Spleen (tissue), 7 donors: ENCODE results near the gene NDUFB7.
A peak's percentile ranks its signal among the peaks of the same experiment; 100 is the strongest.

Source experiments
- POLR2A ChIP-seq, 3 donors: fragments of 450-650 bp; IDR thresholded peaks; one replicate each; pipeline ENCODE4 v1.5.1; 2017; ENCODE audit warnings: antibody characterized with exemption in 3 of 3, mild to moderate bottlenecking in 1 of 3
- POLR2AphosphoS5 ChIP-seq, 3 donors: sonication (generic); formaldehyde crosslinking; IDR thresholded peaks; one replicate each; pipeline ENCODE4 v1.5.1; 2017; ENCODE audit warnings: antibody characterized with exemption in 3 of 3
- TF ChIP-seq, protein P1 (sequence below), 11 experiments: fragments of 200-600 bp in 7 of 11; fragments of 450-650 bp in 4 of 11; sonication (generic) in 4 of 11; IDR thresholded peaks in 8 of 11; conservative IDR thresholded peaks in 3 of 11; 1 replicate in 7 of 11; 2 replicates in 4 of 11; pipeline versions ENCODE4 v1.4.0 to v1.8.0; 2016 to 2021; ENCODE audit warnings: antibody characterized with exemption in 11 of 11, inconsistent platforms in 4 of 11, mild to moderate bottlenecking in 1 of 11
- donor health status: DM: no; HTN: no; CAD: no; lungs with moderate emphysema.
- donor health status: DM: no; HTN: no; CAD: no.
- donor health status: DM: no; HTN: no; CAD: no.

DNA sequence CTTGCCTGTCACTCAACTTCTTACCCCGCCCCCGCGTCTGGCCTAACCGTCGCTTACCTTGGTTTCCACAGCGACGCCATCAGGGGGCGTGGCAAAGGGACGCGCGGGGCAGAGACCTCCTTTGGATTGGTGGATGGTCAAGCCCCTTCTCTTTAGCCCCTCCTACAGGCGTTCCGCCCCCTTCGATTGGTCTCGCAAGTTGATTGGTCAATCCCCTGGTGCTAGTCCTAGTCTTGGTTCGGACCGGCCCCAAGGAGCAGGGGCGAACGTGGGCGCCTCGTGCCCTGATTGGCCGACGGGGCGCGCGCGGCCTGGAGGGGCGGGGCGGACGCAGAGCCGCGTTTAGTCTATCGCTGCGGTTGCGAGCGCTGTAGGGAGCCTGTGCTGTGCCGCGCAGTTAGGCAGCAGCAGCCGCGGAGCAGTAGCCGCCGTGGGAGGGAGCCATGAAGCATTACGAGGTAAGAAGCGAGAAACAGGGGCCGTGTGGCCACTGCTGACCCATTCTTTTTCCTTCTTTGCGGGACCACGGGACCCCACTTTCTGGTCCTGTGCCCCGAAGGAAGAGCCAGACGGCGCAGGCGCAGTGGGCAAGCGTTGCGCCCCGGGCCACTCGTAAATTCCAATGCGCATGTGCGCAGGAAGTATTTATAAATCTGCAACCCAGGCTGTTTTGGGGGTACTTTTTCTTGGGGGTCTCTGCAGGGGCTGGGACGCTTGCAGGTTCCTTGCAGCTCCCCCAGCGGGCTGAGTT is 42.4 kb downstream of the NDUFB7 start, which contains the start of gene TECR:
- TF ChIP-seq POLR2AphosphoS5 (IDR thresholded peaks at IDR 0.05) (peak; percentile 99 to 100 (median 100)), POLR2A (IDR thresholded peaks at IDR 0.05) (peak; percentile 37 to 96 (median 80))
- TF ChIP-seq, protein P1, sequence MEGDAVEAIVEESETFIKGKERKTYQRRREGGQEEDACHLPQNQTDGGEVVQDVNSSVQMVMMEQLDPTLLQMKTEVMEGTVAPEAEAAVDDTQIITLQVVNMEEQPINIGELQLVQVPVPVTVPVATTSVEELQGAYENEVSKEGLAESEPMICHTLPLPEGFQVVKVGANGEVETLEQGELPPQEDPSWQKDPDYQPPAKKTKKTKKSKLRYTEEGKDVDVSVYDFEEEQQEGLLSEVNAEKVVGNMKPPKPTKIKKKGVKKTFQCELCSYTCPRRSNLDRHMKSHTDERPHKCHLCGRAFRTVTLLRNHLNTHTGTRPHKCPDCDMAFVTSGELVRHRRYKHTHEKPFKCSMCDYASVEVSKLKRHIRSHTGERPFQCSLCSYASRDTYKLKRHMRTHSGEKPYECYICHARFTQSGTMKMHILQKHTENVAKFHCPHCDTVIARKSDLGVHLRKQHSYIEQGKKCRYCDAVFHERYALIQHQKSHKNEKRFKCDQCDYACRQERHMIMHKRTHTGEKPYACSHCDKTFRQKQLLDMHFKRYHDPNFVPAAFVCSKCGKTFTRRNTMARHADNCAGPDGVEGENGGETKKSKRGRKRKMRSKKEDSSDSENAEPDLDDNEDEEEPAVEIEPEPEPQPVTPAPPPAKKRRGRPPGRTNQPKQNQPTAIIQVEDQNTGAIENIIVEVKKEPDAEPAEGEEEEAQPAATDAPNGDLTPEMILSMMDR (IDR thresholded peaks at IDR 0.05 in 8 of 11, conservative IDR thresholded peaks at IDR 0.05 in 3 of 11): peak in 3 of 11 experiments; percentile 7 to 53 (median 24)
